SIG-M5 treated with dmso at 0.1 percent for 504 hours (cell line): ENCODE data around the gene ABCG2.

Source experiments
- DNase-seq: peaks from one replicate; lab custom pipeline; 2025; ENCODE audit not compliant: unreplicated experiment; lab: John Stamatoyannopoulos, UW

ABCG2 gene

DNA sequence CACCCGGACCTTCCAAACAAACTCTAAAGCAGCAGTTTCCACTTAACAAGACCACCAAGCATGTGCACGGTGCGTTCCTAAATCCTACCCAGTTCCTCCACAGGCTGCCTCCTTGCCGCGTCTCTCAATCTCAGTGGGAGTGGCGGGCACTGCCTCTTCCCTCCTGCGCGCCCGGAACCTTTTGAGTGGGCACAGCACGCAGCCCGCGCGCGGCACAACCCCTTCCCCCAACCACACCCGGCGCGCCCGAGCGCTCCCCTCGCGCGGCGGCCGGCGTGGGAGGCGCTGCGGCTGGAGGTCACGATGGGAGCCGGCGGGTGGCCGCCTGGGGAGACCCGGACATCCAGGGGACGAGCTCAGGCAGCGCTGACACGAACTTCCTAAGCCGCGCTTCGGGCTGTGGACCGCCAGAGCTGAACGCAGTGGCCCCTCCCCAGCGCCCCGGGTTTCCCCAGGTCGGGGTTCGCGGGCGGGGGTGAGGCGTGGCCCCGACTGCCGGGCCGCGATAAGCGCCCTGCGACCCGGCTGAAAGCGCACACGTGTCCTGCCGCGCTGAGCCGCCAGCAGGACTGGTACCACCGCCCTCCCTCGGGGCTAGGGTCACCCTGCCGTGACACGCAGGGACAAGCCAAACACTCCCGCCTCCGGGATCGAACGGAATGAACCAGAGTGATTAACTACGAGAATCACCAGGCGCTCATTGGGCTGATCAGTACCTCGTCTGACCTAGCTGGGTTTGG is at the start of gene ABCG2:
TSS of gene ABCG2 (minus strand) at position 151 of the 740 bp plus-strand sequence. CDS start 18,644 bp downstream, outside the sequence.
- DNase-seq = peak; percentile 26

DNA sequence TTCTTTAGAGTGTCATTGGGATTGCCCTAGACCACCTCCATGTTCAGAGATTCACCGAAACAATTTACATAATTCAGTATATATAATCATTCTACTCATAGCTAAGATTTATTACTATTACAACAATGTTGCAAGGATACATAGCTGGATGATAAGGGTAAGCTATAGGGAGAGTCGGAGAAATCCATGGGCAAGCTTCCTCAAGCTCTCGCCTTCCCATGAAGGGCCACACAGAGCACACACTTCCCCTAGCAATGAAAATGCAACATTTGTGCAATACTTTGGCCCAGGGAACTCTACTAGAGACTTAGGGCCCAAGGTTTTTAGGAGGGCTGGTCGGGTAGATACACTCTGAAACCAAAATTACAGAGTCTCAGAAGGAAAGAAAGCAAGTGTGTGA is 49.7 kb upstream of the ABCG2 start:
- DNase-seq = no peak

DNA sequence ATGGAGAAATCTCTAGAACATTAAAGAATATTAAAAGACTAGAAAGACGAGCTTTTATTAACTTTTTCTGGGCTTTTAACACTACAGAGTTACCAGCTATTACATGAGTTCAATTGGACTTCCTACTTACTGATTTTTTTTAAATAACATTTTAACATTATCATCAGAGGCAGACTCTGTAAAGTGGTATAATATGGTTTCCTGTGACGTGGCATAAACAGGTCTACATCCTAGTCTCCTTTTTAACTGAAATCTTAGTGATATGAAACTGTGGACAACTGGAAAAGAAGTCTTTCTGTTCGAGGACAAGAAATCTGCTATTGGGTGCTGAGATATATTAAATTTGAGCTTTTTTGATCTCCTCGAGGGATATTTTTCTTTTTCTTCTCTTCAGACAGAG is 48.7 kb upstream of the ABCG2 start:
- no peak for DNase-seq

DNA sequence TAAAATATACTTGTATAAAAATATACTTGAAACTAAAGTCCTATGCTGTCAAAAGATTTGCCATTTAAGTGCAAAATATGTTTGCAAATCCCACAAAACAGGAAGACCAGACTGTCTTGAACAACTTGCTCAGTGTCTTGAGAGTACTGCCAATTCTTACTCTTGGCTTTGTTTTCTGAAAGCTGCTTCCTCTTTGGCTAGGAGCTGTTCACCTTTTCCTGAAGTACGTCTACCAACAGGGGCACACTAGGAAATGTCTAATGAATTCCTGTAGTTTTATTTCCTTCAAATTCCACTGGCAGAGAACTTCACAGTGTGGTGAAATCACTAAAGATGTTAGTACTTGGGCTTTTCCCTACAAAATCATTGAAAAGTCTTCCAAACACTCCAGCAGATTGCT is 46.4 kb upstream of the ABCG2 start:
- peak; percentile 3 for DNase-seq

DNA sequence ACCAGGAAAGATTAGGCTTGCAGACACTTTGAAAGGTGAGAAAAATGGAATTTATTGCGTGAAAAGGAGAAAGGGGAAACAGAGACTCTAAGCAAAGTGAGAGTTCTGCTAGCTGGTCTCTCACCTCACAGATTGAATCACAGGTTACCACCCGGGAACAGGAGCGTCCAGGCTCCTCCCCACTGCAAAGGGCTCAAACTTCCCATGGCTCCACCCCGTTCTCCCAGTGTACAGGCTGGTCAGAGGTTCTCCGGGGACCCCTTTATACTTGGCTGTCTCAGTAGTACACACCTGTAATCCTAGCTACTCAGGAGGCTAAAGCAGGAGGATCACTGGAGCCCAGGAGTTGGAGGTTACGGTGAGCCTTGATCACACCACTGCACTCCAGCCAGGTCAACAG is 44.0 kb upstream of the ABCG2 start:
- DNase-seq = no peak

DNA sequence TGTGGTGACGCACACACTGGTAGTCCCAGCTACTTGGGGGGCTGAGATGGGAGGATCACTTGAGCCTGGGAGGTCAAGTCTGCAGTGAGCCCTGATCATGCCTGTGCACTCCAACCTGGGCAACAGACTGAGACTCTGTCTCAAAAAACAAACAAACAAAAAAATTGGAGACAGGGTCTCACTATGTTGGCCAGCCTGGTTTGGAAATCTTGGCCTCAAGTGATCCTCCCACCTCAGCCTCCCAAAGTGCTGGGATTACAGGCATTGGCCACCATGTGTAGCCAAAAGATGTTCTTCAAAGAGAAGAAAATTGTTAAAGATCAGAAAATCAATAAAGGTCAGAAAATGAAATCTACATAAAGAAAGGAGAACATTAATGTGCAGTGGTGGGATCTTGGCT is 41.7 kb upstream of the ABCG2 start:
- no peak for DNase-seq

DNA sequence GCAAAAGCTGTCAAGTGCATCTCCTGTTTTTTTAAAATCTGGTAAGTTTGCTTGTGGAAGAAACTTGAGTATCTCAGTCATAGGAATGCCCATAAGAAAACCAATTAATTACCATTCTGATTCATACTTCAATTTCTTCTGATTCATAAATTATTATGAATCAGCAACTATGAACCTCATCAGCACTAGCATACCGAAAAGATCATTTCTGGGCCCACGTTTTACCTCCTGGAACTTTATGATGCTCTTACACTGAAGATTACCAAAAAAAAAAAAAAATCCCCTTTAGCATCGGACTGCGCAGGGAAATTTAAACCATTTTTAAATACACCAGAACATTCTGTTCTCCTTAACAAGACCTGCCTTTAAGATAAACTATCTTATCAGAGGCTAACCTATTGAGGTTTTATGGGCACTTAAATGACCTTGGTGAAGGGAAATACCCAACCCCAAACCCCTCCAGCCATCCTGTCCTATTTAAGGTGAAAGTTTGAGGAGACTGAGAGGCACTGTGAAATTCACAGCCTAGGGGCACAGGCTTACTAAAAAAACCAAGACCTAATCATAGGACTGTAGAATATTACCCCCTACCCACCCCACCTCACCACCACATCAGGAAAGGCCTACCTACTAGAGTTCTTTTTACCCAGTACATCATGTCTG is 38.2 kb upstream of the ABCG2 start:
- DNase-seq = no peak

DNA sequence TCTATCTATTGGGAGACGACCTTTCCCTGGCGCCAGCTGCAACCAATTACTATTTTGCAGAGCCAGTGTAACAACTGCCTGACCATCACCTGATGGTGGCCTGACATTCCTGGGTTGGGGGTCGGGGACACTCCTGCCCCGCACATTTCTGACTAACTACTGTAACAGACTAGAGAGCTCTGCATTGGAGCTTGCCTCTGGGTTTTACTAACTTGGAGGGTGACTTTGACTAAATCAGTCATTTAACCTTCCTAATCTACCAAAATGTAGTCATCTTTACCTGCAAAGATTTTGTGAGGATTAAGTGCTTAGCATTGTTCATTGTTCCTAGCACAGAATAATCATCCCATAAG is 37.5 kb upstream of the ABCG2 start:
- DNase-seq = no peak

DNA sequence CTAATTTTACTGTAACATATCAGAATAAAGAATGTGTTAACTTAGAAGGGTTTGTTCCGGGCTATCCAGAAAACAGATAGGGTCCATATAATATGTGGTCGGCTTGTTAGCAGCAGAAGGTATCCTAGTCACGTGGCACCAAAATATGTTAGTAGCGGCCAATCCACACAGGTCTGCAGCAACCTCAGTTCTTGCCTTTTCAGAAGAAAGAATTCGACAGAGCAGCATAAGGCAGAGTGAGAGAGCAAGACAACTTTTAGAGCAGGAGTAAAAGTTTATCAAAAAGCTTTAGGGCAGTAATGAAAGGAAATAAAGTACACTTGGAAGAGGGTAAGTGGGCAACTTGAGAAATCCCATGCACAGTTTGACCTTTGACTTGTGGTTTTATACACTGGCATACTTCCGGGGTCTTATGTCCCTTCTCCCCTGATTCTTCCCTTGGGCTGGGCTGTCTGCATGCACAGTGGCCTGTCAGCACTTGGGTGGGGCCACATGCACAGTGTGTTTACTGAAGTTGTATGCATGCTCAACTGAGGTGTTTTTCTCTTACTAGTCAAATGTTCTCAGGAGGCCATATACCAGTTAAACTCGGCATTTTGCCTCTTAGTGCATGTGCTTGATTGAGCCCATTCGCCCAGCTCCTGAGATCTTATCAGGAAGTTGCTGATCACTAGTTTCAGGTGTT is 37.0 kb upstream of the ABCG2 start:
- DNase-seq = no peak

DNA sequence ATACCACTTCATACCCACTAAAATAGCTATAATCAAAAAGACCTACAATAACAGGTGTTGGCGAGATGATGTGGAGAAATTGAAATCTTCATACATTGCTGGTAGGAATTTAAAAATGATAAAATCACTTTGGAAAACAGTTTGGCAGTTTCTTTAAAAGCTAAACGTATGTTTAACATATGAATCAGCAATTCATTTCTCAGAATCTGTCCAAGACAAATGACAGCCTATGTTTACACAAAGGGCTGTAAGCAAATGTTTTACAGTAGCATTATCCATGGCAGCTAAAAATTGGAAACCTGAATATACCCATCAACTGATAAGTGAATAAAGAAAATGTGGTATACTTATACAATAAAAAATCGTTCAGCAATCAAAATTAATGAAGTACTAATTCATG is 33.0 kb upstream of the ABCG2 start:
- DNase-seq = no peak

DNA sequence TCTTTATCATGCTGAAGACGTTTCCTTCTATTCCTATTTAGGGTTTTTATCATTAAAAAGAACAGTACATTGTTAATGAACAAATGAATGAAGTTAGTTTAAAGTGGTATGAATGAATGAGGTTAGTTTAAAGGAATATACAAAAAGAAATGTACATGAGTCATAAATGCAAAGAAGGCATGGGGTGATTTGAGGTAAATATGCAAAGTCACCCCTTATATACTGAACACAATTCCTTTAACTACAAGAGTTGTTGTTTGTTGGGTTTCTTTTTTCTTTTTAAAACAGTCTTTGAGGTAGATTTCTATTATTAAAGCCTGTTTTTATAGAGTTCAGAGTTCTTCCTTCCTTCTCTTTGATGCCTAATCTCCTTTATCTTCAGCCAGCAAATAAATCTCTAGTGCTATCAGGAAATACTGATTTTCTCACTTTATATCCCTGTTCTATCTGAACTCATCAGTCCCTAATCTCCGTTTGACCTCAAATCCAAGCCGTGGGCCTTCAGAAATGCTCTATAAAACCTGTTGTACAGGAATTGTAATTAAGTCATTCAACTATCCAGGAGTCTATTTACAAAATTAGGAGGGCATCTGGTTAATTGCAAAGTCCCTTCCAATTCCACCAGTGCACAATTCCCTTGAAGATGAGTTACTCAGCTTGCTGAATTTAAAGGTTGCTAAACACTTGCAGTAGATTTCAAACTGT is 31.6 kb upstream of the ABCG2 start:
- DNase-seq = no peak

DNA sequence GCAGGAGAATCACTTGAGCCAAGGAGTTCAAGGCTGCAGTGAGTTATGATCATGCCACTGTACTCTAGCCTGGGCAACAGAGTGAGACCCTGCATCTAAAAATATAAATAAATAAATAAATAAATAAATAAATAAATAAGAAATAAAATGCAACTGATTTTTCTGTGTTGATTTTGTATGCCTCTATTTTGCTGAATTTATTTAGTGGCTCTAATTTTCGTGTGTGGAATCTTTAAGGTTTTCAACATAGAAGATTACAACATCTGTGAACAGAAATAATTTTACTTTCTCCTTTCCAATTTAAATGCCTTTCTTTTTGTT is 30.9 kb upstream of the ABCG2 start:
- no peak for DNase-seq

DNA sequence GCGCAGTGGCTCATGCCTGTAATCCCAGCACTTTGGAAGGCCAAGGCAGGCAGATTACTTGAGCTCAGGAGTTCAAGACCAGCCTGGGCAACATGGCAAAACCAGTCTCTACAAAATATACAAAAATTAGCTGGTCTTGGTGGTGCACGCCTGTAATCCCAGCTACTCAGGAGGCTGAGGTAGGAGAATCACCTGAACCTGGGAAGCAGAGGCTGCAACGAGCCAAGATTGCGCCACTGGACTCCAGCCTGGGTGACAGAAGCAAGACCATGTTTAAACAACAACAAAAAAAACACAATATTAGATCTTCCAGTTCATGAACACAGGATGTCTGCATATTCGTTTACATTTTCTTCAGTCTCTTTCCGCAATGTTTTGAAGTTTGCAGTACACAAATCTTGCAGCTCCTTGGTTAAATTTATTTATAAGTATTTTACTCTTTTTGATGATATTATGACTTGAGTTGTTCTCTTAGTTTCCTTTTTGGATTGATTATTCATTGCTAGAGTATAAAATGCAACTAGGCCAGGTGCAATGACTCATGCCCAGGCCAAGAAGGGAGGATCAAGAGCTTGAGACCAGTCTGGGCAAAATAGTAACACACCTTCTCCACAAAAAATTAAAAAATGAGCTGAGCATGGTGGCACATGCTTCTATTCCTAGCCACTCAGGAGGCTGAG is 30.4 kb upstream of the ABCG2 start:
- no peak for DNase-seq

DNA sequence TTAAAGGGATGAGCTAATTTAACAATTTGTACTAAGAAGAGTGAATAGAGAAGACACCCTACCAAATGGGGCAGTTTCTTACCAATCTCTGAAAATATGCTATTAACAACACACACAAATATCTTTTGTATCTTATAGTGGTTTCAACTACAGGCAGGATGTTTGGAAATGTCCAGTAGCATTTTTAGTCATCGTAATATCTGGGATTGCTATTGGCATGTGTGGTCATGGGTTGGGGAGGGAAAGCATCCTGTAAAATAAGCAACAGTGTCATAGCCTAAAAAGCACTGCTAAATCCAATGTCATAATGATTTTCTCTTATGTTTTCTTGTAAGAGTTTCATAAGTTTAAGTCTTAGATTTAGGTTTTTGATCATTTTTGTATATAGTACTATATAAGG is 29.3 kb upstream of the ABCG2 start:
- DNase-seq = no peak

DNA sequence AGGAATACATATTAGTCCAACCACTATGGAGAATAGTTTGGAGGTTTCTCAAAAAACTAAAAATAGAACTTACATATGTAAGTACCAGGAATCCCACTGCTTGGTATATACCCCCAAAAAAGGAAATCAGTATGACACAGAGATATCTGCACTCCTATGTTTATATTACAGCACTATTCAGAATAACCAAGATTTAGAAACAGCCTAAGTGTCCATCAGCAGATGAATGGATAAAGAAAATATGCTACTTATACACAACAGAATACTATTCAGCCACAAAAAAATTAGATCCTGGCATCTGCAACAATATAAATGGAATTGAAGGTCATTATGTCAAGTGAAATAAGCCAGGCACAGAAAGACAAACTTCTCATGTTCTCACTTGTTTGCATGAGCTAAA is 27.5 kb upstream of the ABCG2 start:
- no peak for DNase-seq

DNA sequence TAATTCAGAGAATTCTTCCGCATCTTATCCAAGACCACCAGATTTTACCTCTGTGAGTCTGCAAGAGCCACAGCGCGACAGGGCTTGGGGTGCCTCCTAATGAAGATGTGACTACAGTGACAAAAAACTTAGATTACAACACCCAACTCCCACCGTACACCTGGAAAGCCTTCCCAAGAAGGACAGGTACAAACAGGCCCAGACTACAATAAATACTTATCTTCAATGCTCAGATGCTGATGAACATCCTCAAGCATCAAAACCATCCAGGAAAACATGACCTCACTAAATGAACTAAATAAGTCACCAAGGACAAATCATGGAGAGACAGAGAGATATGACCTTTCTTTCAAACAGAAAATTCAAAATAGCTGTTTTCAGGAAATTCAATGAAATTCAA is 20.8 kb upstream of the ABCG2 start:
- no peak for DNase-seq

DNA sequence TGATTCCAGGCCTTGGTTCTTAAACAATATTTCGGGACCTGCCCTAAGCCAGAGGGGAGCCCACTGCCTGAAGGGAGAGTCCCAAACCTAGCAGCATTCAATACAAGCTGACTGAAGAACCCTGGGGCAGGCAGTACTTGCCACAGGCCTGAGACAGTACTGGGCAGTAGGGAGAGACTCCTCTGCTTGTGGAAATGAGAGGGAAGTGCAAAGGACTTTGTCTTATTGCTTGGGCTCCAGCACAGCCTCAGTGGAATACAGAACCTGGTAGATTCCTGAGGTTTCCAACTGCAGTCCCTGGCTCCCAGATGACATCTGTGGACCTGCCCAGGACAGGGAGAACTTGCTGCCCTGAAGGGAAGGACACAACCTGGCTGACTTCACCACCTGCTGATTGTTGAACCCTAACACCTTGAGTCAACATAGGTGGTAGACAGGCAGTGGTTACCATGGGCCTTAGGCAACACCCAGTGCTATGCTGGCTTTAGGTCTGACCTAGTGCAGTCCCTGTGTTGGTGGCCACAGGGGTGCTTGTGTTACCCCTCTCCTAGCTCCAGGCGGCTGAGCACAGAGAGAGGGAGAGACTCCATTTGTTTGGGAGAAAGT is 20.3 kb upstream of the ABCG2 start:
- DNase-seq = no peak

DNA sequence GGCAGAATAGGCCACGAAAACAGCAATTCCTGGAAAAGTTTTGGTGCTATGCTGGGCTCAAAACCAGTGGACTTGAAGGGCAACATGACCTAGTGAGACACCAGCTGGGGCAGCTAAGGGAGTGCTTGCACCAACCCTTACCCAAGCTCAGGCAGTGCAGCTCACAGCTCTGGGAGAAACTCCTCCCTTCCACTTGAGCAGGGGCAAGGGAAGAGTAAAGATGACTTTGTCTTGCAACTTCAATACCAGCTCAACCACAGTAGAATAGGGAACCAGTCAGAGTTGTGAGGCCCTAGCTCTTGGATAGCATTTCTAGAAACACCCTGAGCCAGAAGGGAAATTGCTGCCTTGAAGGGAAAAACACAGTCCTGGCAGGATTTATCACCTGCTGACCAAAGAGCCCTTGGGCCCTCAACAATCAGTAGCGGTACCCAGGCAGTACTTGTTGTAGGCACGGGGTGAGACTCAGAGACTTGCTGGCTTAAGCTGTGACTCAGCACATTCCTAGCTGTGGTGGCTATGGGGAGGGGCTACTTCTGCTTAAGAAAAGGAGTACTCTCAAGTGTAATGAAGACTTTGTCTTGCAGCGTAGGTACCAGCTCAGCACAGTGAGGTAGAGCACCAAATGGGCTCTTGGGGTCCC is 19.7 kb upstream of the ABCG2 start:
- DNase-seq = peak; percentile 88

DNA sequence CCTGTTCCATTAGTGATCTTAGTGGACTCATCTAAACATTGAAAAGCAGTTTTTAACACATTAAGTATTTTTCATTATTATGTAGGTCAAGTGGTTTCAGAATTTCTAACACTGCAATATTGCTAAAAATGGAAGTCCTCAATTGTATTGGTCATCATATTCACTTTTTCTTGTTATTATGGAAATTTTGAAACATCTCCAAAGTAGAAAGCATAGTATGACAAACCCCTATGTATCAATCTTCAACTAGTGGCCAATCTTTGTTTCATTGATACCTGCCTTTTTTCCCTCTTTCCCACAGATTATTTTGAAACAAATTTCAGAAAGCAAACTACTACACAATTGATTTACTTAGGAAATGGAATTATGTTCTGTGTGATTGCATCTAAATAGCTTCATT is 14.5 kb upstream of the ABCG2 start:
- DNase-seq = no peak

DNA sequence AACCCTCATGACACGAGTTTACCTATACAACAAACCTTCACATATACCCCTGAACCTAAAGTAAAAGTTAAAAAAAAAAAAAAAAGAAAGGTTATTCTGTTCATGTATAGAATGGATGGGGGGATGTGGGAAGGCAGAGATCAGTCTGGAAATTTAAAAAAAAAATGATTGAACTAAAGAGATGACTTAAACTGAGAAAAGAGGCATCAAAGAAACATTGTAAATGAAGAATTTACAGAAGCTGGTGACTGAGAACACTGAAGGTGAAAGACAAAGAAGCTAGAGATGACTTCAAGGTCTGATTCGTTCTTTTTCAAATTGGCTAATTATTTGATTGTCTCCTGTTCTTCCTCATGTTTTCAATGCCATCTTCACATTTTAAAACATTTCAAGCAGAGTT is 12.8 kb upstream of the ABCG2 start:
- DNase-seq = no peak
